ENCODE measurements around the gene DNAH6. TPM values are rescaled to one million over a fixed set of nuclear protein-coding genes. Genes with fewer than 3 reads are reported as not detected.
"Not testable (repeated sequence)": the region's sequence is repeated elsewhere in the genome, so short reads cannot be mapped to it uniquely, and the experiment has no call there.

The DNAH6 gene
- total RNA-seq, result 1 to 10 TPM in 1 of 4 donors, under 1 TPM in 3; 0.16 to 1.2 (median 0.47) TPM

GRCh38 chr2:84516234-84516986 lies at the start of gene DNAH6:
Gene DNAH6 (plus strand): TSS chr2:84516498. CDS start chr2:84517827, 1,329 bp downstream.
- H3K27ac ChIP-seq, result no peak within 1 kb of the TSS
- TF ChIP-seq POLR2A (IDR thresholded peaks at IDR 0.05) (no peak), CTCF (IDR thresholded peaks at IDR 0.05) (no peak), POLR2AphosphoS5 (IDR thresholded peaks at IDR 0.05) (peak in 1 of 3 donors; percentile 17)
- DNase-seq (ENCODE audit: low spot score in 2 of 2), result peak; percentile 95
- no peaks in the 10 kb centered on the region for H3K27me3 ChIP-seq
- peak within 1 kb of the TSS; percentile 56 for H3K4me3 ChIP-seq
- H3K9me3 ChIP-seq, result peaks cover 5% of the 10 kb centered on the region
- H3K36me3 ChIP-seq, result no peaks in the 10 kb centered on the region
- peaks cover 7% of the 10 kb centered on the region for H3K4me1 ChIP-seq
- 10% methylated on average over 31 of the region's 31 CpGs for WGBS

- Histone ChIP-seq H3K9me3 (peaks cover 3% of the 10 kb centered on the region), H3K27me3 (no peaks in the 10 kb centered on the region), H3K4me3 (no peak overlapping the region), H3K36me3 (no peaks in the 10 kb centered on the region), H3K4me1 (peaks cover 5% of the 10 kb centered on the region), H3K27ac (no peak overlapping the region)
- no peak for DNase-seq (ENCODE audit: low spot score in 2 of 2)
- no peak for TF ChIP-seq POLR2AphosphoS5 (IDR thresholded peaks at IDR 0.05)
- TF ChIP-seq CTCF (IDR thresholded peaks at IDR 0.05), result no peak
- no peak for TF ChIP-seq EP300 (IDR thresholded peaks at IDR 0.05)
- TF ChIP-seq POLR2A (IDR thresholded peaks at IDR 0.05), result no peak
- 95% methylated on average over 1 of the region's 1 CpG for WGBS
Measured at GRCh38 chr2:84467389-84467788, 48.9 kb upstream of the DNAH6 start.

GRCh38 chr2:84472423-84472822 lies 43.9 kb upstream of the DNAH6 start:
- peaks cover 25% of the 10 kb centered on the region for H3K4me1 ChIP-seq
- not testable (repeated sequence) for H3K4me3 ChIP-seq; H3K27me3 ChIP-seq; DNase-seq (ENCODE audit: low spot score in 2 of 2); H3K36me3 ChIP-seq; H3K27ac ChIP-seq
- peaks cover 14% of the 10 kb centered on the region for H3K9me3 ChIP-seq
- 34% methylated on average over 2 of the region's 2 CpGs for WGBS

GRCh38 chr2:84472856-84473565 lies 43.3 kb upstream of the DNAH6 start:
- H3K4me3 ChIP-seq, result no peak overlapping the region
- peaks cover 14% of the 10 kb centered on the region for H3K9me3 ChIP-seq
- no peaks in the 10 kb centered on the region for H3K27me3 ChIP-seq
- no peaks in the 10 kb centered on the region for H3K36me3 ChIP-seq
- DNase-seq (ENCODE audit: low spot score in 2 of 2), result no peak
- H3K27ac ChIP-seq, result no peak overlapping the region
- TF ChIP-seq POLR2A (IDR thresholded peaks at IDR 0.05) (no peak), POLR2AphosphoS5 (IDR thresholded peaks at IDR 0.05) (no peak), CTCF (IDR thresholded peaks at IDR 0.05) (no peak), EP300 (IDR thresholded peaks at IDR 0.05) (no peak)
- peaks cover 25% of the 10 kb centered on the region for H3K4me1 ChIP-seq
- WGBS, result 64% methylated on average over 6 of the region's 6 CpGs

GRCh38 chr2:84474176-84474575 lies 42.1 kb upstream of the DNAH6 start:
- no peak overlapping the region for H3K27ac ChIP-seq

More at GRCh38 chr2:84474176-84474575, 42.1 kb upstream of the DNAH6 start:
- Histone ChIP-seq H3K9me3 (peaks cover 14% of the 10 kb centered on the region), H3K4me1 (peaks cover 25% of the 10 kb centered on the region), H3K27me3 (no peaks in the 10 kb centered on the region), H3K4me3 (no peak overlapping the region), H3K36me3 (no peaks in the 10 kb centered on the region)
- WGBS, result 36% methylated on average over 4 of the region's 4 CpGs
- no peak for DNase-seq (ENCODE audit: low spot score in 2 of 2)
- TF ChIP-seq POLR2A (IDR thresholded peaks at IDR 0.05), result no peak
- TF ChIP-seq CTCF (IDR thresholded peaks at IDR 0.05), result no peak
